Prostate gland (tissue), 2 donors: Measurements from ENCODE around the gene MGAT5. TPM values are rescaled to one million over a fixed set of nuclear protein-coding genes. Genes with fewer than 3 reads are reported as not detected.

Experiments
- DNase-seq: peaks from one replicate; pipeline ENCODE4 v3.0.0-alpha.2; 2019; ENCODE audit warnings: low spot score
- H3K27ac ChIP-seq, 2 donors: fragments of 200-600 bp; sonication (generic); 2 replicates each; pipeline ENCODE4 v1.5.1; 2017 to 2019
- H3K27me3 ChIP-seq: fragments of 200-600 bp; sonication (generic); replicated peaks from 2 replicates; pipeline ENCODE4 v1.5.1; 2019; ENCODE audit not compliant: insufficient read depth
- H3K36me3 ChIP-seq, 2 donors: fragments of 200-600 bp; sonication (generic); 1 replicate in 1 of 2; 2 replicates in 1 of 2; pipeline versions ENCODE4 v1.5.1 to v1.8.1; 2017 to 2019
- H3K4me1 ChIP-seq: fragments of 200-600 bp; sonication (generic); replicated peaks from 2 replicates; pipeline ENCODE4 v1.5.1; 2019
- H3K4me3 ChIP-seq, 2 donors: fragments of 200-600 bp; sonication (generic); 2 replicates each; pipeline ENCODE4 v1.5.1; 2017 to 2019
- H3K9me3 ChIP-seq: fragments of 200-600 bp; sonication (generic); 2 replicates; pipeline ENCODE4 v1.5.1; 2017
- CTCF ChIP-seq, 4 experiments: fragments of 200-600 bp in 2 of 4; fragments of 450-650 bp in 2 of 4; sonication (generic) in 2 of 4; IDR thresholded peaks; 1 replicate in 3 of 4; 2 replicates in 1 of 4; pipeline ENCODE4 v1.5.1; 2016 to 2019; ENCODE audit warnings: antibody characterized with exemption in 4 of 4, mild to moderate bottlenecking in 2 of 4, moderate library complexity in 2 of 4
- POLR2A ChIP-seq: fragments of 450-650 bp; IDR thresholded peaks from one replicate; pipeline ENCODE4 v1.6.1; 2016; ENCODE audit warnings: antibody characterized with exemption, mild to moderate bottlenecking
- POLR2AphosphoS5 ChIP-seq: sonication (generic); formaldehyde crosslinking; IDR thresholded peaks from one replicate; pipeline ENCODE4 v1.6.1; 2017; ENCODE audit warnings: antibody characterized with exemption
- WGBS: methylation state at CpG from one replicate; pipeline ENCODE4 v1.1.5; 2018; 5-methylcytosine and 5-hydroxymethylcytosine counted together
- intact Hi-C: fragments of 100-400 bp; cut with DNase I; formaldehyde crosslinking; loops from one replicate; pipeline ENCODE4 v1.14.2; 2022
- total RNA-seq, 2 donors: library from RNA; depleted of rRNA; stranded (reverse); fragments of >200 nt; gene quantifications; one replicate each; pipeline ENCODE4 v1.1.0, GENCODE V29; 2016

The MGAT5 gene
- total RNA-seq, 2 donors from 2014 or later = 20.1 to 83.2 TPM

- Histone ChIP-seq H3K36me3 (no peaks in the 10 kb centered on the region), H3K27me3 (no peaks in the 10 kb centered on the region), H3K4me1 (no peaks in the 10 kb centered on the region)
Measured at GRCh38 chr2:134225173-134225572, 28.7 kb upstream of the MGAT5 start.

DNA sequence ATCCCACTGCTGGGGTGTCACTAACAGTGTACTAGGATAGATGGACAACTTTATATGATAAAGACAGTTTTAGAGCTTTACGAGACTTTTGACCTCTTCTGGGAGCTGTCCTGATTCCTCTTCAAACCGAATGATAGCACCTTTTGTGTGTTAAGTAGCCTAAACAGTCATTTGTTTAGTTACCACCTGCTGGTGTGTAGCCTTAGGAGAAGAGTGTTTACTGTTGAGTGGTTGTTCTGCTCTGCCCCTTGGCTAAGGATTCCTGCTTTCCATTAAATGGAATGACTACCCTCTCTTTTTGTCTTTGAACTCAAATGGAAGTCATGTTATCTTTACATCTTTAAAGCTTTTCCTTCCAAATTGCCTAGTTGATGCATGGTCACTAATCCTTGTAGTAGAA lies 28.0 kb upstream of the MGAT5 start:
- DNase-seq = no peak
- TF ChIP-seq CTCF (IDR thresholded peaks at IDR 0.05) (no peak), POLR2A (no peak), POLR2AphosphoS5 (no peak)
- Histone ChIP-seq H3K27me3 (no peaks in the 10 kb centered on the region), H3K4me1 (no peaks in the 10 kb centered on the region), H3K36me3 (no peaks in the 10 kb centered on the region), H3K9me3 (no peaks in the 10 kb centered on the region), H3K27ac (no peak overlapping the region), H3K4me3 (no peak overlapping the region)
- WGBS = 69% methylated on average over 2 of the region's 2 CpGs
- intact Hi-C loops = no loop called here

More at GRCh38 chr2:134225173-134225572, 28.7 kb upstream of the MGAT5 start:
- no peak overlapping the region for H3K27ac ChIP-seq
- whole genome bisulfite sequencing = 97% methylated on average over 2 of the region's 2 CpGs
- DNase-seq = no peak
- TF ChIP-seq POLR2AphosphoS5 = no peak
- no peak for TF ChIP-seq CTCF (IDR thresholded peaks at IDR 0.05)
- no peak for TF ChIP-seq POLR2A
- intact Hi-C loops = no loop called here
- no peaks in the 10 kb centered on the region for H3K9me3 ChIP-seq
- no peak overlapping the region for H3K4me3 ChIP-seq

DNA sequence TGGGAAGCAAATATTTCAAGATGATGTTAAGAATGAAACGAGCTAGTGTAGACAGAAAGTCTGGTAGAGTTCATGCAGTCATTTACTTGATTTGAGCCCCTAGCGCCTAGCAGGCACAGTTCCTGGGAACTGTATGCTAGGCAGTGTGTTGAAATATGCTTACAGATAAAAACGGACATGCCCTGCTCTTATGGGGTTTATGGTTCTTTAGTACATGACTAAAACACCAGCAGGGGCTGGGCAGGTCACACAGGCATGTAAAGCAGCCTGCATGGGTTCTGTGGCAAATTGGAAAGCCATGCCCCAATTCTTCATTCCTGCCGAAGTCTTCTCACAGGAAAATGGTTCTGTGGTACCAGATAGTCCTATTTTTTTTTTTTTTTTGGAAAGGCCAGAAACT lies 27.3 kb upstream of the MGAT5 start:
- no peak overlapping the region for H3K4me3 ChIP-seq
- H3K27ac ChIP-seq = no peak overlapping the region
- no peaks in the 10 kb centered on the region for H3K36me3 ChIP-seq
- WGBS = 71% methylated on average over 4 of the region's 4 CpGs
- no peak for TF ChIP-seq CTCF (IDR thresholded peaks at IDR 0.05)
- TF ChIP-seq POLR2A = no peak
- no peak for TF ChIP-seq POLR2AphosphoS5
- H3K9me3 ChIP-seq = no peaks in the 10 kb centered on the region
- H3K4me1 ChIP-seq = no peaks in the 10 kb centered on the region
- DNase-seq = no peak
- H3K27me3 ChIP-seq = no peaks in the 10 kb centered on the region
- intact Hi-C loops = no loop called here

DNA sequence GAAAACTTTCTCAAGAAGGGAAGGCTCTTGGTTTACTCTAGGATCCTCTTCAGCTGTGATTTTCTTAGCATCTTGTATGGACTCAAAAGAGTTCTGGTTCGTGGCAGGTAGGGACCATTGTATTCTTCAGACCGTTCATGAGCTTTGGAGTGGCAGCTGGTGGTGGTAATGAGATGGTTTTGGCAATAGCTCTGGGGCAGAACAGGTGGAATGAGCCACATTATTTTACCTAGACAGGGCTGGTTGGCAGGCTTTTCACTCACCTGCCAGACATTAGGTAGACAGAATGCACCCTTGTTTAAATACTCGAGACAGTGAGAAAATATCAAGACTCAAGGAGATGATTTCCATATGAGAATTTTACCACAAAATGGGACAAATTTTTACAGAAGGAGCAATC lies 26.2 kb upstream of the MGAT5 start:
- WGBS = 86% methylated on average over 3 of the region's 3 CpGs
- no peaks in the 10 kb centered on the region for H3K9me3 ChIP-seq
- DNase-seq = no peak

More for the DNA sequence above, 26.2 kb upstream of the MGAT5 start:
- Histone ChIP-seq H3K27me3 (no peaks in the 10 kb centered on the region), H3K4me1 (no peaks in the 10 kb centered on the region), H3K27ac (no peak overlapping the region), H3K36me3 (no peaks in the 10 kb centered on the region), H3K4me3 (no peak overlapping the region)
- no peak for TF ChIP-seq CTCF (IDR thresholded peaks at IDR 0.05)
- TF ChIP-seq POLR2AphosphoS5 = no peak
- no peak for TF ChIP-seq POLR2A
- intact Hi-C loops = no loop called here
